Measurements from ENCODE around the gene OR6S1.

Gene OR6S1

GRCh38 chr14:20615996-20616395, 25.5 kb downstream of the OR6S1 start (continued):
- TF ChIP-seq TSHZ2 (CRISPR knock-in tag; IDR thresholded peaks at IDR 0.05) (no peak), ESRRG (CRISPR knock-in tag; IDR thresholded peaks at IDR 0.05) (no peak), TCF4 (CRISPR knock-in tag; IDR thresholded peaks at IDR 0.05; ENCODE audit: borderline replicate concordance) (no peak), RARB (CRISPR knock-in tag; IDR thresholded peaks at IDR 0.05) (no peak), CREB5 (CRISPR knock-in tag; IDR thresholded peaks at IDR 0.05; ENCODE audit: low read depth) (no peak), CSRNP3 (CRISPR knock-in tag; IDR thresholded peaks at IDR 0.05) (no peak), ZFP30 (CRISPR knock-in tag; IDR thresholded peaks at IDR 0.05) (no peak), ZFP3 (CRISPR knock-in tag; IDR thresholded peaks at IDR 0.05) (no peak)

- TF ChIP-seq CSRNP3 (CRISPR knock-in tag; IDR thresholded peaks at IDR 0.05): no peak
- no peak for TF ChIP-seq CREB5 (CRISPR knock-in tag; IDR thresholded peaks at IDR 0.05; ENCODE audit: low read depth)
- no peak for TF ChIP-seq OSR1 (CRISPR knock-in tag; IDR thresholded peaks at IDR 0.05)
- TF ChIP-seq ESRRG (CRISPR knock-in tag; IDR thresholded peaks at IDR 0.05): no peak
- no peak for TF ChIP-seq PPARA (CRISPR knock-in tag; IDR thresholded peaks at IDR 0.05; ENCODE audit: borderline replicate concordance)
- ATAC-seq: no peak
These were observed 27.3 kb downstream of the OR6S1 start for GRCh38 chr14:20614038-20614840.

- peak; percentile 81 for ATAC-seq
- TF ChIP-seq RARB (CRISPR knock-in tag; IDR thresholded peaks at IDR 0.05) (no peak), GLIS3 (CRISPR knock-in tag; IDR thresholded peaks at IDR 0.05) (peak; percentile 58; the same call in 1 of the 2 replicates), TSHZ2 (CRISPR knock-in tag; IDR thresholded peaks at IDR 0.05) (0 out of 2 replicates have a peak, but pooled peaks have one; percentile 42), PATZ1 (CRISPR knock-in tag; IDR thresholded peaks at IDR 0.05; ENCODE audit: borderline replicate concordance) (peak; percentile 12; the same call in 1 of the 2 replicates)
These were observed 28.1 kb downstream of the OR6S1 start for GRCh38 chr14:20613094-20614037.
